ENCODE data around the gene SLC26A2.

SLC26A2 gene

GRCh38 chr5:149954798-149955197 lies 5.8 kb upstream of the SLC26A2 start:
- no peak for TF ChIP-seq CTCF (IDR thresholded peaks at IDR 0.05; ENCODE audit: low read depth, low read length, missing control alignments)

GRCh38 chr5:149956685-149957084 lies 3.9 kb upstream of the SLC26A2 start:
- H3K27me3 ChIP-seq (replicated peaks) = no peaks in the 10 kb centered on the region
- in situ Hi-C loops (cut with HindIII; ENCODE audit: low pct_ligation_motif_present, low sequenced_read_pairs) = no loop called here
- DNase-seq = no peak
- H3K27ac ChIP-seq = no peak overlapping the region
- TF ChIP-seq CTCF (IDR thresholded peaks at IDR 0.05; ENCODE audit: low read depth, low read length, missing control alignments) = no peak
- no peak overlapping the region for H3K4me3 ChIP-seq (ENCODE audit: low read depth, low read length)
- no peaks in the 10 kb centered on the region for H3K36me3 ChIP-seq (replicated peaks)

More at GRCh38 chr5:149954798-149955197, 5.8 kb upstream of the SLC26A2 start:
- in situ Hi-C loops (cut with HindIII; ENCODE audit: low pct_ligation_motif_present, low sequenced_read_pairs) = no loop called here
- Histone ChIP-seq H3K36me3 (replicated peaks) (no peaks in the 10 kb centered on the region), H3K4me3 (ENCODE audit: low read depth, low read length) (no peak overlapping the region), H3K27me3 (replicated peaks) (no peaks in the 10 kb centered on the region), H3K27ac (no peak overlapping the region)
- DNase-seq = no peak

GRCh38 chr5:149957855-149958254 lies 2.7 kb upstream of the SLC26A2 start:
- no peak for TF ChIP-seq CTCF (IDR thresholded peaks at IDR 0.05; ENCODE audit: low read depth, low read length, missing control alignments)

GRCh38 chr5:149959406-149960236 lies 937 bp upstream of the SLC26A2 start:
- TF ChIP-seq CTCF (IDR thresholded peaks at IDR 0.05; ENCODE audit: low read depth, low read length, missing control alignments) = peak; percentile 74
- in situ Hi-C loops (cut with HindIII; ENCODE audit: low pct_ligation_motif_present, low sequenced_read_pairs) = no loop called here
- peak overlapping the region; percentile 77 for H3K4me3 ChIP-seq (ENCODE audit: low read depth, low read length)
- no peaks in the 10 kb centered on the region for H3K27me3 ChIP-seq (replicated peaks)
- no peaks in the 10 kb centered on the region for H3K36me3 ChIP-seq (replicated peaks)
- peak; percentile 69 for DNase-seq
- H3K27ac ChIP-seq = peak overlapping the region; percentile 67

More at GRCh38 chr5:149957855-149958254, 2.7 kb upstream of the SLC26A2 start:
- Histone ChIP-seq H3K36me3 (replicated peaks) (no peaks in the 10 kb centered on the region), H3K27ac (no peak overlapping the region), H3K27me3 (replicated peaks) (no peaks in the 10 kb centered on the region), H3K4me3 (ENCODE audit: low read depth, low read length) (no peak overlapping the region)
- no peak for DNase-seq
- in situ Hi-C loops (cut with HindIII; ENCODE audit: low pct_ligation_motif_present, low sequenced_read_pairs) = no loop called here

- no peak for TF ChIP-seq CTCF (IDR thresholded peaks at IDR 0.05; ENCODE audit: low read depth, low read length, missing control alignments)
- in situ Hi-C loops (cut with HindIII; ENCODE audit: low pct_ligation_motif_present, low sequenced_read_pairs) = no loop called here
- H3K4me3 ChIP-seq (ENCODE audit: low read depth, low read length) = peak overlapping the region; percentile 77
- no peaks in the 10 kb centered on the region for H3K36me3 ChIP-seq (replicated peaks)
- no peak for DNase-seq
- no peaks in the 10 kb centered on the region for H3K27me3 ChIP-seq (replicated peaks)
- peak overlapping the region; percentile 30 for H3K27ac ChIP-seq
Observed at GRCh38 chr5:149961186-149961685, 678 bp downstream of the SLC26A2 start.

Data from brain microvascular endothelial cell (primary cell).